Suprapubic skin (tissue), 4 donors: ENCODE data around the gene ANXA2.

Experiments
- CTCF ChIP-seq, 2 donors: fragments of 200-600 bp in 1 of 2; fragments of 450-650 bp in 1 of 2; sonication (generic) in 1 of 2; IDR thresholded peaks; one replicate each; pipeline ENCODE4 v1.5.1; 2016 to 2019; ENCODE audit warnings: antibody characterized with exemption in 2 of 2, mild to moderate bottlenecking in 1 of 2, moderate library complexity in 1 of 2
- EP300 ChIP-seq: sonication (generic); formaldehyde crosslinking; IDR thresholded peaks from one replicate; pipeline ENCODE4 v1.6.1; 2017; ENCODE audit warnings: antibody characterized with exemption
- POLR2A ChIP-seq, 2 donors: fragments of 450-650 bp; IDR thresholded peaks; one replicate each; pipeline ENCODE4 v1.6.1; 2017; ENCODE audit warnings: antibody characterized with exemption in 2 of 2, mild to moderate bottlenecking in 2 of 2, moderate library complexity in 2 of 2
- POLR2AphosphoS5 ChIP-seq, 3 donors: sonication (generic); formaldehyde crosslinking; IDR thresholded peaks; one replicate each; pipeline ENCODE4 v1.6.1; 2017; ENCODE audit warnings: antibody characterized with exemption in 3 of 3

GRCh38 chr15:60423537-60423936, 25.8 kb upstream of the ANXA2 start:
- TF ChIP-seq CTCF (IDR thresholded peaks at IDR 0.05) (no peak), POLR2A (IDR thresholded peaks at IDR 0.05) (no peak), POLR2AphosphoS5 (IDR thresholded peaks at IDR 0.05) (no peak), EP300 (no peak)
